H4 (cell line): ENCODE results near the gene DPYSL3. TPM values are rescaled to one million over a fixed set of nuclear protein-coding genes. Genes with fewer than 3 reads are reported as not detected.
"Not testable (repeated sequence)": the region's sequence is repeated elsewhere in the genome, so short reads cannot be mapped to it uniquely, and the experiment has no call there.

Experiments used
- DNase-seq: peaks from one replicate; pipeline ENCODE4 v3.0.0-alpha.2; 2015; ENCODE audit warnings: low spot score
- total RNA-seq: library from RNA; depleted of rRNA; stranded (reverse); fragments of >200 nt; shearing (Covaris generic); gene quantifications from 2 replicates; pipeline ENCODE4 v1.2.3, GENCODE V29; 2014; rRNA removed

DPYSL3 gene
- total RNA-seq, result 65.2 and 83.9 TPM in 2 replicates

GRCh38 chr5:147509710-147510651 lies at the start of gene DPYSL3:
Gene DPYSL3, minus strand, starts transcription at chr5:147510068. Its CDS starts 210 bp downstream, at chr5:147509858.
- peak; percentile 59 for DNase-seq

GRCh38 chr5:147558826-147559225 lies 49.0 kb upstream of the DPYSL3 start:
- DNase-seq, result peak; percentile 65

GRCh38 chr5:147557876-147558745 lies 48.2 kb upstream of the DPYSL3 start:
- DNase-seq, result no peak

DNA sequence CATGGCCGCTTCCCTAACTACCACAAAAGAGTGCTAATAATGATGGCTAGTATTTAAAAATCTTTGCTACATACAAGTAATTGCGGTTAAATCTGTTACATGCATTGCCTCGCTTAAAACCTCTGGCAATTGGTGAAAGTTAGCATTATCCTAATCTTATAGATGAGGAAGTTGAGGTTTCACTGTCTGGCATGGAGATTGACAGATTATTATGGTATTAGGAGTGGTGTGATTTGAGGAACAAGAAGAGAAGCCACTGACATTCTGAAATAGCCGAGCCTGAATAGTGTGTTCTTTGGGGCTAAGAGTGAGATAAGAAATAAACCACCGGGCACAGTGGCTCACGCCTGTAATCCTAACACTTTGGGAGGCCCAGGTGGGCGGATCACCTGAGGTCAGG lies 45.3 kb upstream of the DPYSL3 start:
- no peak for DNase-seq

DNA sequence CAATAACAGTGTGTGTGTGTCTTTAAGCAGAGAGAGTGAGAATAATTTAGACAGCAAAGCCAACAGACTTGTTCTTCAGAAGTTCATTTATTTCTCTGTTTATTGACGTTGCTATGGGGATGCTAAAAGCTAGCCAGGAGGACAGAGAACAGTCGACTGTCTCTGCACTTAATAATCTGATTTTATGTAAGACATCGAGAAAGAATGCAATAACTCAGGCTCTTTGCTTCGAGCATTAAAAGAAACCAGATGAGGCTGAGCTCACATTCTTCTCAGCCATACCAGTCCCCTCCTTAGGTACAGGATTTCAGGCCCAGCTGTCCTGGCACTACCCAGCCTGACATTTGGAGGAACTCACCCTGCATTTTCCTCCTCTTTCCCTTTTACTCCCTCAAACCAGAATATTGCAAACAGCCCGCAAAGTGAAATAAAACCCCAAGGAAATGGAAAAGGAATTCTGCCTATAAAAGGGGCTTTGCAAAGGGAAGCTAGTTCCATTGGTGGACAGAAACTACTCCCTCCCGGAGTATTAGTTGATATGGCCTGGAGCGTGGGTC lies 44.5 kb upstream of the DPYSL3 start:
- no peak for DNase-seq

GRCh38 chr5:147553817-147554216 lies 43.9 kb upstream of the DPYSL3 start:
- not testable (repeated sequence) for DNase-seq

DNA sequence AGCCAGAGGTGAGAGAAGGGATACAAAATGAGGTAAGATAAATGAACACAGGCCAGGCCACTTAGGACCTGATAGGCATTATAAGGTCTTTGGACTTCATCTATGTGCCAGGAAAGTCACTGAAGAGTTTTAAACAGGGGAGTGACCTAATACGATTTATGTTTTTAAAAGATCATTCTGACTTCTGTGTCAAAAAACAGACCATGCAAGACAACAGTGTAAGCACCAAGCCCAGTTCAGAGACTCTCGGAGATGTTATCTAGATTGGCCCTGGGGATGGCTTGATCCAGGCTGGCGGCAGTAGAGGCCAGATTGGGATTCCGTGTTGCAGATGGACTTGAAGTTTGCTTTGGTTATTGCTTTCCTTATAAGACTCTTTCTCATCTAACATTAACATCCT lies 43.0 kb upstream of the DPYSL3 start:
- no peak for DNase-seq

DNA sequence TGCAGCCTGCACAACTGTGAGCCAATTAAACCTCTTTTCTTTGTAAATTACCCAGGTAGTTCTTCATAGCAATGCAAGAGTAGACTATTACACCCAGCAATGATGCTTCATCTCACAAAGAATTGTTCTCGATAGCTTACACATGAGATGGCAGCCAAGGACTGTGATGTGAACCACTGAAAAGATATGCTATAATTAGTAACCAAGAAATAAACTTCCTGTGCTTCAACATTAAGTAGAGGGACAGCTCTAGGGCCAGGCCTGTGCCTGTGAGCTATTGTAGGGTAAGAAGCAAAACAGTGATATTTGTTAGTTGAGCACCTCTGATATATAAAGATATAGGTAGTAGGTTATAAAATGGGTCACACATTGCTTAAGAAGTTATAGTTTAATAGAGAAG lies 41.8 kb upstream of the DPYSL3 start:
- DNase-seq, result no peak

DNA sequence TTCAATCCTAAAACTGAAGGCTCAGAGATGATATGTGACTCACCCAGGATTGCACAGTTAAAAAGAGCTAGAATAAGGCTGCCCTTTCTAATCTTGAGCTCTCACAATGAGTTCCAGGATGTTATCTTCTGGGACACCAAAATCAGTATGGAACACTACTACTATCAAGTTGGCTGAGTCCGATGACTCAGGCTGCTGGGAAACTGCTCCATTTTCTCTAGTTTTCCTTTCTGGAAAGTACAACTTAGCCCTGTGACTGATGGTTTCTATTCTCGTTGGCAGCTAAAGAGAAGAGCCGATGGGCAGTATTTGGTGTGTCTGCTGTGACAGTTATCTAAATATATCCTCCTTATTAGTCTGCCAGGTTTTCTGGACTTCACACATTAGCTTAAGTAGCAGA lies 37.9 kb upstream of the DPYSL3 start:
- DNase-seq, result no peak

- DNase-seq, result no peak
Measured at GRCh38 chr5:147544556-147544955, 34.7 kb upstream of the DPYSL3 start.

GRCh38 chr5:147539053-147539452 lies 29.2 kb upstream of the DPYSL3 start:
- DNase-seq, result peak; percentile 44

DNA sequence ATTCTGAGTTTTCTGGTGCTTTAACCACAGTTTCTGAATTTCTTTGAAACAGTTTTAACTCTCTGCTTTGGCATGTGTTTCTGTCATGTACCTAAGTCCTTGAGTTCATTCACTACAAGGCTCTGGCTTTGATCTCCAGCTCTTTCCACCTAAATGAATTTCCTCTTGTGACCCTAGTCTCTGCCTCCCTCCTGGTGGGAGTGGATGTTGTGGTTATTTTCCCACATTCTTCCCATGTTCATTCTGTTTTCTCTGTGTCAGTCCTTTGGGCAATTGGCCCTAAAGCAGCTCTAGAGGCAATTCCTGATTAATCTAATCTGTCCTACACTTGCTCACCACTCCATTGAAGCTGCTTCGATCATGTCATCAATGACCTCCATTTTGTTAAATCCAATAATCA lies 28.4 kb upstream of the DPYSL3 start:
- no peak for DNase-seq

- peak; percentile 12 for DNase-seq
Measured at GRCh38 chr5:147534172-147534951, 24.5 kb upstream of the DPYSL3 start.

GRCh38 chr5:147532156-147532555 lies 22.3 kb upstream of the DPYSL3 start:
- no peak for DNase-seq

DNA sequence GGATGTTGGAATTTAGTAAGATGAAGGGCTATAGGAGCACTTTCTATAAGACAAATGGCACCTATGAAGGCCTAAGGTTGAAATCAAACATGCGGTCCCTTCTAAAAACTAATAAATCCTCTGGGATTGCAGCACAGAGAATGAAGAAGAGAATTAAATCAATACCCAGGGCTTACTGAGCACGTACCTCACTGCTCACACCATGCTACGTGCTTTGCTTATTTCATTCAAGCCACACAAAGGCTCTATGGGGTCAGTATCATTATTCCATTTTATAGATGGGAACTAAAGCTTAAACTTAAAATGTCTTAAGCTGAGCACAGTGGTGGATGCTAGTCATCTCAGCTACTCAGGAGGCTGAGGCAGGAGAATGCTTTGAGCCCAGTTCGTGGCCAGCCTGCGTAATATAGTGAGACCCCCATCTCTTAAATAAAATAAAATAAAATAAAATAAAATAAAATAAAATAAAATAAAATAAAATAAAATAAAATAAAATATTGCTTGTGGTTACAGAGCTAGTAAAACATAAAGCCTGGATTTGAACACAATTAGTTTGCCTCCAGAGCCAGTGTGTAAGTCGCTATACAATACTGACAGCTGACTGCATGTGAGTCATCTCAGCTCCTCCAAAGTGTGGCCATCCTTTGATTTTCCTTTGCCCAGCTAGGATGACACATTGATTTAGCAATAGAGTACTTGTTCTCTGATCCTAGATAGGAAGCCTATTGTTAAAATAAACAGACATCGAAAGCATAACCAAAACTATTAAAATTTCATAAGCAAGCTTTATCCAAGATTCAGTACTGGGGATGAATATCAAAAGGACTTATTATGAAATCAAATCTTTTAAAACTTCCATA lies 20.9 kb upstream of the DPYSL3 start:
- peak; percentile 73 for DNase-seq

- no peak for DNase-seq
Measured at GRCh38 chr5:147523069-147523468, 13.2 kb upstream of the DPYSL3 start.

GRCh38 chr5:147522435-147522834 lies 12.6 kb upstream of the DPYSL3 start:
- no peak for DNase-seq

- DNase-seq, result no peak
Measured at GRCh38 chr5:147520450-147520849, 10.6 kb upstream of the DPYSL3 start.

DNA sequence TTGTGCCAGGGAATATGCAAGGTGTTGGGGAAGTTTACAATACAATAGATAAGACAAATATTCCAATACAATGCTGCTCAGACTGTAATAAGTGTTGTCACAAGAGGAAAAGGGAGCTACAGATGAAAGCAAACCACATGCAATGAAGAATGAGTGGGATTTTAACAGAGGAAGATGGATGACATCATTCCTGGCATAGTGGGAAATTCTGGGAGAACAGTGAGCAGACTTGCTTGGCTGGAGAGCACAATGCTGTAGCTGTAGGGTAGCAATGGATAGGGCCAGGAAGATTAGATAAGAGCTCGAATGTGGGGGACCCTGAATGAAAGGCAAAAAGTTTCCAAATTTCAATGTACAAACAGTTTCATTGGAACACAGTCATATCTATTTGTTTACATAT lies 9.5 kb upstream of the DPYSL3 start:
- DNase-seq, result peak; percentile 7

- no peak for DNase-seq
Measured at GRCh38 chr5:147517383-147517782, 7.5 kb upstream of the DPYSL3 start.
